ENCODE results near the gene CHN1.
A peak's percentile ranks its signal among the peaks of the same experiment; 100 is the strongest.

CHN1 gene

DNA sequence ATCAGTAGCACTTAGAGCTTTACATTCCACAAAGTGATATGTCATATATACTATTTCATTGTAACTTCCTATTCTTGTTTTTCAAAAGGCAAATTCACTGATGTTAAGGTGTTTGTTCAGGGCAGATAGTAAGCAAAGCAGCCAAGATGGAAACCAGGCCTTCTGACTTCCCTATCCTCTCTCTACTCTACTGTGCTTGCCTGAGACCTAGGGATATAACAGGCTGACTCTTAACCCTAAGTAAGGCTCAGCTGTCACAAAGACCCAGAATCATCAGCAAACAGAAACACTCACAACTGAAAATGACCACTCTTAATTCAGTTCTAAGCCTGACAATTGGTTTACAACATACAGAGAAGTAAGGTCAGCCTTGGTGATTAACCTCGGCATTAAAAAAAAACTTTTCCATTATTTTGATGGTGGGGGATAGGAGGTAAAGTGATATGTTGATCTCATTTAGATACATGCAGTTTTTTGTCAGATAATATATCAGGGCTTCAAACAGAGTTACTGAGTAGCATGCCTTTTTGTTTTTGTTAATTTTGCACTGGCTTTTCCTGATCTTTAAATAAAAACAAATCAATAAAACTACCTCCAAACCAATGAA is 145.5 kb downstream of the CHN1 start:
- DNase-seq, result no peak

GRCh38 chr2:174858745-174859144 is 146.4 kb downstream of the CHN1 start:
- DNase-seq, result no peak

DNA sequence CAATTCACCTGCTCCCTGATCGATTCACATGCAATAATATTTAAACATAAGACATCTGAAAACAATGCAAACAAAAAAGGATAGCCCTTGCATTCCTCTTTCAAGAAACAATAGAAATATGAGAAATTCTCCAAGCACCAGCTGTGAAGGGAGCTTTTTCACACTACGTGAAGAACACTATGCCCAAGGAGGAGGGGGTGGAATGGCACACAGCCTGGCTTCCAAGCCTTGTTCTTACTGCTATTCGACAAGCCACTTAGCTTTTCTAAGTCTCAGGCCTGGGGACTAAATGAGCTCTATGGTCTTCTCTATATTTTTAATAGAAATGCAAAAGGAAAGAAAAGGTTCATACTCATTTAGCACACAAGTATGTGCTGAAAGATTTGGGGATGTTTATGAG is 148.7 kb downstream of the CHN1 start:
- no peak for DNase-seq

DNA sequence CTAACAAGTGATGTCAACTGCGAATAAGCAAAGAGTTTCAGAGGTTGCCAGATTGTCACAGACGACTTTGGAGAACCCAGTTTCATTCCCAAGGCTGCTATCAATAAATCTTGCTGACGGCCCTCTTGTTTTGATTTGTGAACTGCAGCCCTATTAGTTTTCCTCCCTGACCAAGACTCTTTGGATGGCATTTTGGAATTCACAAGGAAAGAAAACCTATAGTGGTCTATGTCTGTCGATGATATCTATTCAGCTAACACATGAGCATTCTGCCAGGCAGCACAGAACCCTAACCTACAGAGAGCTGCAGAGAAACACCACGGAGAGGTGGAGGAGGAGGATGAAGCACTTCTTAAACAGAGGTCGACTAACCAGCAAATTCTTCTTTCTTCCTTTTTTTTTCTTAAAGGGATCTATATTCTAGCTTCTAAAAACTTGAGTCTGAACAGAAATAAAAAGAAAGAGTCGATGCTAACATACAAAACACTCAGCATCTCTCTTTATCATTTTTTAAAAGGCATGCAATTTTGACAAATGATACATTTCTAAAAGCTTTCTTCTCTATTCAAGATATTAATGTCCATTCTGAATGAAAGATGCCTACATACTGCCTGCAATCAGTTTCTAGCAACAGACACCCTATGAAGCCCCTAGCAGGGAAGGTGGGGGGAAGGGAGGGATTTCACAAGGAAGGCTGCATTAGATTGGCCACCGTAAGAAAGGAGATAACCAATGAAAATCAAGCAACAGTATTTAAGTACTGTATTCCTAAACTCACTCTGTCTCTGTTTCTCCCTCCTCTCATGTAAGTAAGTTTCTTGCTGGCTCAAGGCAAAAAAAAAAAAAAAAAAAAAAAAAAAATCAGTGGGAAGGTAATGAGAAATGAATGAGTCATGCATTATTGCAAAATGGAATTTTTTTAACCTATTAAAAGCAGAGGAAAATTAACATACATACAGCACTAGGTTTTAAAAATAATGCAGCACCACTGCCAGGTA is 157.9 kb downstream of the CHN1 start:
- no peak for DNase-seq

DNA sequence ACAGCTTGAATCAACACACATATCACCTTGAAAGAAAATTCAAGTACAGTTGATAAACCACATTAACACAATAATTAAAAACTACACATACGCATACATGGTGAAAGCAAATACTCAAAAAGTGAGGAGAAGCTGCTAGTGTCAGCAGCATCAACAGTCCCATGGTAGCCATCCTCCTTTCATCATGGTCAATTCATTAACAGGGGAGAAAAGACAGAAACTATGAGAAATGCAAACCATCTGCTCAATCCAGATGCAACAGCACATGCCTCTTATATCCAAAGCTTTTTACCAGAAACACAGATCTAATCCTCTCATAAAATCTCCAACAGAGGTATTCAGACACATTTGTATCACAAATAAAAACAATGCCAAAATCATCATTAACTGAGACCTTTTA is 159.0 kb downstream of the CHN1 start:
- no peak for DNase-seq

DNA sequence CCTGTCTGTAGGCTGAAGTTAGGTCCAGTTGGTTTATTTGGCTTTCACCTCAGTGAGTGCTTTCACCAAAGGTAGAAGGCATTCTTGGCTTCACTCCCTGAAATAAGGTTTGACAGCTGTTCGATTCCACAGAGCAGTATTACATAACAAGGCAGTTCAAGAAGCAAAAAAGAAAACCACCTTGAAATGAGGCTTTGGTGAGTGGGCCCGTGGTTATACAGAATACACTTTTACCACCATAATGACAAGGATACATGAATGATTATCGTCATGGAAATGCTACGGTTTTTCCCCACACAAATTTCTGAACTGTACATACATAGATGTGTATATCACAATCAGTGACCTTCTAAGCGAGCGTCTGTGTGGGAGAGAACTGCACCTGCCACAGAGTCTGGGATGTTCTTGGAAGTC is 160.9 kb downstream of the CHN1 start:
- DNase-seq, result peak in 1 of 2 donors; percentile 2

DNA sequence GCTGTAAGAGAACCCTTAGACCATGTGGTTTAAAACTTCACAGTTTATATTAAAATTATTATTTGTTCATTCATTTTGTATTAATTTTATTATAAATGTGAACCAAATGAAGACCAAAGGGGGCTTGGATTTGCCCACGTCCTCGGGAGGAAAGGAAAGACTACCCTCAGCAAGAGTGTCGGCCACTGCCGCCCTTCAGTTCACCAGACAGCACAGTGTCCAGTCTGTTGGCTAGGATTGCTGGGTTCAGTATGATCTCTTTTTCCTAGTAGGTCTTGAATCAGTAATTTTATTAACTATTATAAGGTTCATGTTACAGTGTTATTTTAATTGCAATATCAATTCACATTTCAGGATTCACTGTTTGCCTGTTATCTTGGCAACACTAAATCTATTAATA is 162.7 kb downstream of the CHN1 start:
- DNase-seq, result no peak

DNA sequence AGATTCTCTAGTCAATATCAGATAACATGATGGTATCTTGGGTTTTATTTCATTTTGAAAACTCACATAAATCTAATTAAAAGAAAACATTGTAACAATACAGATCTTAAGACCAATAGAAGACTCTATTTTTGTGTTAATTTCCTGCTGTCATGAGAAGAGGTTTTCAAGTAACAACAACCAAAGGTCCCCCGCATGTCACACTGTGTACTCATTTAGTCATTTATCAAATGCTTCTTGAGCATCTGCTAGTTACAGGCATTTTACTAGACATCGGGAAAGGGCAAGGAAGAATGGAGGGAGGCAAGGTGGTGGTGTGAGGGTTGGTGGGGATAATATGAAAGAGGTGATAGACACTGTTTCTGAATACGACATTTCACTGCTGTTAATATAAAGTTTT is 163.2 kb downstream of the CHN1 start:
- no peak for DNase-seq

GRCh38 chr2:174841350-174841749 is 163.8 kb downstream of the CHN1 start:
- DNase-seq, result no peak

GRCh38 chr2:174840436-174840835 is 164.7 kb downstream of the CHN1 start:
- DNase-seq, result no peak

DNA sequence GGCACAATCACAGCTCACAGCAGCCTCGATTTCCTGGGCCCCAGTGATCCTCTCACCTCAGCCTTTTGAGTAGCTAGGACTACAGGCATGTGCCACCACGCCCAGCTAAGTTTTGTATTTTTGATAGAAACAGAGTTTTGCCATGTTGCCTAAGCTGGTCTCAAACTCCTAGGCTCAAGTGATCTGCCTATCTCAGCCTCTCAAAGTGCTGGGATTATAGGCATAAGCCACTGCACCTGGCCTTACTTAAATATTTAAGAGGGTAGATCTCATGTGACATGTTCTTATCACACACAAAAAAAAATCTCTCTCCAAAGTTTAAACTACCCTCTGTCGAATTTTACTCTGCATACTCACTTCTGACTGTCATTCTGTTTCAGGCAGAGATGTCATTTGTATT is 165.5 kb downstream of the CHN1 start:
- DNase-seq, result no peak

DNA sequence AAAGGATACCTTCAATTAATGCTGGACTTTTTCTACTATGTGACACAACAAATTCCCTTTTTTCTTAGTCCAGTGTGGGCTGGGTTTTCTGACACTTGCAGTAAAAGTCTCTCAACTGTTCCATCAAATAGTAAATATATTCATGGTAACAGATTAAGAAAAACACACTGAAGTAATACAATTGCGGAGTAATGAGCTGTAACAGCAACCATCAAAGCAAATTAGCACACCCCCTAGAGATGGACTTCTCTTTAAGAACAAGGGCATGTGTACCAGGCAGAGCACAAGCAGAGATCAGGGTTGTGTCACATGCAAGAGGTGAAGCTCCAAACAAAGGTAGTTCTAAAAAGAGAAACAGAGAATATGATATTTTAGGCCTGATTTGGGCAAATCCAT is 168.2 kb downstream of the CHN1 start:
- no peak for DNase-seq

DNA sequence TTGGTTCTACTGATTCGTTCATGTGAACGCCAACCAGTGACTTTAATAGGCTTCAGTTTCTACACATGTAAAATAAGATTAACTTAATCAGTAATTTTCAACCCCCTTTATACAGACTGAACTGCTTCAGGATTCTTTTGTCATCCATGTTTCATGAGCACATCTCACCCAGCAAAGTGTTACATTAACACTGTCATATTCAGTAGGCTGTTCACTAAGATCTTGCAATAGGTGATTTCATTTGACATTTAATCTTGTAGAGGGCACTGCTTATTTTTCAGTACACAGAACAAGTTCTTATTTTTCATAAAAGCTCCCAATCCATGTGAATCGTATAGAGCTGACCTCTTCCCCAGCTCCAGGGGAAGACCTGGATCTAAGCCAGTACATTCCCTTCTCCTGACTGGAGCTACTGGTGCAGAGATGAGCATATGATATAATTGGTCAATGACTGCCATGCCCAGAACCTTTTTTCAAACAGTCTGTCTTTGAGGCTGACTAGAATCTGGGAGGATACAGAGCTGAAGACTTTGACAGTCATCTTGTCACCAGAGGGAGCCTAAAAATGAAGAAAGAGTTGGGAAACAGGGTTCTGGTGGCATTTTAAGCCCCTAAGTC is 168.7 kb downstream of the CHN1 start:
- no peak for DNase-seq

DNA sequence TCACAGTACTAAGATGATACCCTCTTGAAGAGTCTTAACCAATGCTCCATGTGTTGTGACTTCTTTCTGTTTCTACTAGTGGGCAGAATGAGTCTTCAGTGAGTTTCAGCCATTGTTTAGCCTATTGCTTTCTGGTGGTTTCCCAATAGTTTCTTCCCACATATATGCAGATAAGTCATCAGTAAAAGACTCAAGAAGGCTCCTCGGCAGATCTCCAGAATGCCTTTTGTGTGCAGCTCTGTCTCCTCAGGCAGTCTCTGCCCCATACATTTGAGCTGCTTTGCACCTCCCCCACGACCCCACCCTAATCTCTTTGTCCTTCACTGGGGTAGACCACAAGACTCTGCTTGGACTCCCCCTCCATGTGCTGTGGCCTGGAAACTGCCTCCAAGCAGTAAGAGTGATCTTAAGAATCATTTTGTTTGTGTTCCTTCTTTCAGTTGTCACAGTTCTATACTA is 169.4 kb downstream of the CHN1 start:
- DNase-seq, result peak; percentile 13 to 37

GRCh38 chr2:174833737-174834136 is 171.4 kb downstream of the CHN1 start:
- no peak for DNase-seq

- no peak for DNase-seq
Observed at GRCh38 chr2:174830561-174830960, 174.6 kb downstream of the CHN1 start.

DNA sequence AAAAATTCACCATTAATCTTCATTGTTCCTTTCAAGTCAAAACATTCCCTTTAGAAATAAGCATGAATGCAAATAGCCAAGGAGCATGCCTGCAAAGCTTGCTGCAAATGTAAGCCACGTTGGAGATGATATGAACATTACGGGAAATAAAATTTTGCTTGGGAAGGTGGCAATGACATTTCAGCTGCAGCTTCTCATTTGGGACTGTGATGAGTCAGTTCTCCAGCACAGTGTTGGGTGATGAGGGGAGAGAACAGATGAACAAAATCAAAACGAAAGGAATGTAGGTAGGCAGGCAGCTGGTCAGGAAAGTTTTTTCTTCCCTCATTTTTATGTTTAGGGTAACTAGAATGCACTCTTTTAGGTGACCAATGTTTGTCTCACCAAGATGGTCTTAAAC is 175.6 kb downstream of the CHN1 start:
- no peak for DNase-seq

GRCh38 chr2:174827371-174828369 is 177.5 kb downstream of the CHN1 start:
- DNase-seq, result no peak

GRCh38 chr2:174826051-174826450 is 179.1 kb downstream of the CHN1 start:
- no peak for DNase-seq

DNA sequence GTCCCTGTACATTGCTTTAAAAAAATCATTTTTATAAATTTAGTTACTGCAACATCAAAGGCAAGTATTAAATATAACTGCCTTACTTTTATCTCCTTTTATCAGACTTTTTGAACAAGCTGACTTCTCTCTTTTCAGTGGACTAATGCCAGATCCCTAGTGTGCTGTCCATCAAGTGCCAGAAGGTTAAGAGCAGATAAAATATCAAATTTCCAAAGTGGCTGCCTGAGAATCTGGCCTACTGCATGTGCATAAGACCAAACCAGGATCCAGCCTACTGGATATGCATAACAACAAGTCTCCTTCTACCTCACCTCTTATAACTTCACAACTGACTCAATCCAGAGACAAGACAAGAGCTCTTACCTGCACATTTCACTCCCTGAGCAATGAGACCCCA is 181.1 kb downstream of the CHN1 start:
- no peak for DNase-seq

- no peak for DNase-seq
Observed at GRCh38 chr2:174821628-174822027, 183.6 kb downstream of the CHN1 start.

DNA sequence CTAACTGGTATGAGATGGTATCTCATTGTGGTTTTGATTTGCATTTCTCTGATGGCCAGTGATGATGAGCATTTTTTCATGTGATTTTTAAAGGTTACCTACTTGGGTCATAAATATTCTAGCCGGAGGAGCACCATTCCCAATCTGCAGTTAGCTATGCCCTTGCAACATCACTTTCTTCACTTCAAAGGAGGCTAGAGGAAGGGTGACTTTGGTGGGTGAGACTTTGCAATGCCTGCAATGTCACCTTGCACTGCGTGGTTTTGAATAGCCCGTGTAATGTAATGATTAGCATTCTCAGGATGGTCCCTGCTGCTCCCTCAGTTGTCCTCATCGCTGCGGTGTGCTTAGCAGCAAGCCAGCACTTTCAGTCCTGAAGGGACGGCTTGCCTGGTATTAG is 184.8 kb downstream of the CHN1 start:
- DNase-seq, result no peak

DNA sequence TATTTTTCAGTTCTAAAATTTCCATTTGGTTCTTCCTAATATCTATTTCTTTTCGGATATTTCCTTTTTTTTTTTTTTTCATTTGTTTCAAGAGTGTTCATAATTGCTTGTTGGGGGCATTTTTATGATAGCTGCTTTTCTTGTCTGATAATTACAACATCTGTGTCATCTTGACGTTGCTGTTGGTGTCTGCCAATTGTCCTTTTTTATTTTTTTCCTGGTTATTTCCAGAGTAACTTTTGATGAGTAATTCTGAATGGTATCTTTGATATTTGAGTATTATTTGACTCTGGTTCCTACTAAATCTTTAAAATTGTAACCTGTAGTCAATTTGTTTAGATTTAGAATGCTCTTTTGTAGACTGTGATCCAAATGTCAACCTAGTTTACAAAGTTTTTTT is 189.7 kb downstream of the CHN1 start:
- DNase-seq, result no peak
